HG02642 (cell line): ENCODE results near the gene CNTN5.

Experiments used
- ATAC-seq: cut with Tn5 transposase; IDR thresholded peaks from one replicate; pipeline ENCODE4 v1.9.1; 2021; ENCODE audit warnings: mild to moderate bottlenecking; ENCODE audit not compliant: unreplicated experiment, poor library complexity

CNTN5 gene

DNA sequence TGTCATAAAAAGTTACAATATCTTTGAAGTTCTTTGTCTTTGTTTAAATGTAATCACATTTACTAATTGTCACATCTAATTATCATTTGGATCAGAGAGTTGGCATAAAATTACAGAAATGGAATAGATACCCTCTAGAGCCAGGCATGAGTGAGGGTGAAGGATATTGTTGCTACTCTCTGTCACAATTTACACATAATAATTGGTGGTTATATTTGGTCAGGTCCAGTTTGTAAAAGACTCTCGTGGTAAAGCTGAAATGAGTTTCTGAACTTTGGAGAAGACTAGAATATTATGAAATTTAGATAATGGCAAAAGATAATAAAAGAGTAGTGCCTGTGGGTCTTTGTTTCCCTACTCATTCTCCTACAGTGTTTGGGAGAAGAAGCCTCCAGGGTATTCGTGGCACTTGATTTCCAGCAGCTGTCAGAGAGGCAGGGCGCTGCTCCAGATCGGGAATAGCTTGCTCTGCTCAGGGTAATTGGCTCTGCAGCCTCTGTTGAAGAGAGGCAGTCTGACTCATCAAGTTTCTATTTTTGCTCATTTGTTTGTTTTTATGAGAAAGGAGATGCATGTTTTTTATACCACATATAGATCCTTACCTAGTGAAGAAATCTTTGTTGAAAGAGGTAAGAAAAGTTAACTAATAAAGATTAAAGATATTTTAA is 349.9 kb downstream of the CNTN5 start:
- ATAC-seq = no peak

- no peak for ATAC-seq
These were observed 350.5 kb downstream of the CNTN5 start for GRCh38 chr11:99371257-99371656.

DNA sequence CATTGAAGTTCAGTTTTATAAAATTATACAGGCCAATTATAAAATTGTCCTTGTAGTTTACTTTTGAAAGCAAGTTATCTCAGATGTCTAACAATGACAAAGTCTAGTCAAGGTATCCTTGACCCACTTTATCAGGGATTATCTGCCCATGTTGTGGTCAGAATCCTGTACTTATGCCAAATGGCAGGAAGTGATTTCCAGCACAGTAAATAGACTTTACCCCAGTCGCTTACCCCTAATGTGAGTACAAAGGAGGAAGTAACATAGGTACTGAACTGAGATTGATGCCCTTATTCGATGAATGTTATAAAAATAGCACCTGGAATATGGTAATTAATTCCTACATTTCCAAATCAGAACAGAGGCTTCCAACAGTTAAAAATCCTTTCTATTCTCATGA is 355.7 kb downstream of the CNTN5 start:
- ATAC-seq = no peak

- ATAC-seq = no peak
These were observed 363.0 kb downstream of the CNTN5 start for GRCh38 chr11:99383648-99384245.

- ATAC-seq = no peak
These were observed 370.5 kb downstream of the CNTN5 start for GRCh38 chr11:99391245-99391644.

- no peak for ATAC-seq
These were observed 385.6 kb downstream of the CNTN5 start for GRCh38 chr11:99406345-99406744.

GRCh38 chr11:99410636-99411035 is 389.9 kb downstream of the CNTN5 start:
- ATAC-seq = no peak

DNA sequence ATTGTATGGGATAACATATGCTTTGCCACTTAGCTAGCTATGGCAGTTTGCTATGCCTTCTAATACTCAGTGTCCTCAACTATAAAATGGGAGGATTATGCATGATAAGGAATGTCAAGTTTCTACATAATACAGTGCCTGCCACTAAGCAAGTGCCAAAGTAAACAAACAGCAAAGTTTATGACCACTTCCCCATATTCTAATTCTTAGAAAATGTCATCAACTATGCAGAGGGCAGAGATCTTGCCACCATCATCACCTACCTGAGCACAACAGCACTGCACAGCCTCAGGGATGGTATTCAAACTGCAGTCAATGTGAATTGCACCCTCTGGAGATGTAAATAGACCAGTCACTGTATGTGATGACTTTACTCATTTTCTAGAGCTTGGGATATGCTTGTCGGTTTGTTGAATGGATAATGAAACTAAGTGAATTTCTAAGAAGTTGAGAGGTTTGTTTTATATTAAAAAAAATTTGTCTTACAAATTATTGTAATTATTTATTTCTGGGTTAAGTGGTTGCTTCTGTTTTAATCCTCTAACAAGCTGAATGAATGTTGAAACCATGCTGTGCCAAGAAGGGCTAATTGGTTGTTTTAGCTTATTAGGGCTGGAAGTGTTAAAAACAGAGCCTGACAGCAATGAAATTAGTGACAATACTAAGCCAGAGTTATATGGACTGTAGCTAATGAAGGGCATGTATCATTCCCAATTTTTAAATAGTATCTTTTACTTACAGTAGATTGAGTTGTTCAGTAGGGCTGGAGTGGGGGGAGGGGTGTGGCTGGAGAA is 398.4 kb downstream of the CNTN5 start:
- ATAC-seq = no peak

- ATAC-seq = no peak
These were observed 399.2 kb downstream of the CNTN5 start for GRCh38 chr11:99419991-99420390.

- no peak for ATAC-seq
These were observed 402.1 kb downstream of the CNTN5 start for GRCh38 chr11:99422581-99423427.

DNA sequence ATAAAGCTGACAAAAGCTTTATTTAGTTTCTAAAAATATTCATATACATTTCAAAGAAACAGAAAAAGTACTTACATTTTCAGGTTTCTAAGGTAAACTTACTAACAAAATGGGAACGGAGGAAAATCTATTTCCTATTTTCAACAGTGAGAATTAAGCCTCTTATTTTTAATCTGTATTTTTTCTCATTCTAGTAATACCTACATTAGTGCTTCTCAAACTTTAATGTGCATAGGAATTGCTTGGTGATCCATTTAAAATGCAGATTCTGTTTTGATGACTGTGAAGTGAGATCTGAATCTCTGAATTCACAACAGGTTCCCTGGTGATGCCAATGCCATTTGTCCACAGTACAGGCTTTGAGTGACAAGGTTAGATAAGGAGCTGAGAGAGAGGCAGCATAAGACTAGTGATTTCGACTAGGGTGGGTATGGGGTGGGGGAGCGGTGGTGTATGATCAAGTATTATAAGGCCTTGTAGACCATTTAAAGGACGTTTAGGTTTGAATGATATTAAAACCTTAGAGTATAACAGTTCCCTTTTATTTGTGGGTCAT is 402.8 kb downstream of the CNTN5 start:
- ATAC-seq = no peak

- ATAC-seq = no peak
These were observed 403.8 kb downstream of the CNTN5 start for GRCh38 chr11:99424313-99425084.

GRCh38 chr11:99425596-99425995 is 404.8 kb downstream of the CNTN5 start:
- ATAC-seq = no peak

GRCh38 chr11:99432677-99433076 is 411.9 kb downstream of the CNTN5 start:
- ATAC-seq = no peak

- ATAC-seq = no peak
These were observed 422.5 kb downstream of the CNTN5 start for GRCh38 chr11:99443276-99443675.

- ATAC-seq = no peak
These were observed 425.7 kb downstream of the CNTN5 start for GRCh38 chr11:99446400-99446799.

DNA sequence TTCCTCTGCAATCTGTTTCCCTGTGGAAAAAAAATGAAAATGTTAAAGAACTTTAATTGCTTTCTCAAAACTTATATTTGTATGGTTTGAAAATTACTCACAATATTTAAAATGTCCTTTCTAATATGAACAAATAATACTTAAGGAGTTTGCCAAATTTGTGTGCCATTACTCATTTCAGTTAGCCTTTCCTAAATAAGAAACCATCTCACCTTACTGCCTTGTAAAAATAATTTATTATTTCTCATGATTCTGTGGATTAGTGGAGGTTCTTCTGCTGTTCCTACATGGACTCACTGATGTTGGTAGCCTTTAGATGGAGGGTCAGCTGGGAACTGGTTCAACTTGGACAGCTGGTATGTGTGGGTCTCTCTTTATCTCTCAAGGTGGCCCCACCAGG is 428.6 kb downstream of the CNTN5 start:
- no peak for ATAC-seq

DNA sequence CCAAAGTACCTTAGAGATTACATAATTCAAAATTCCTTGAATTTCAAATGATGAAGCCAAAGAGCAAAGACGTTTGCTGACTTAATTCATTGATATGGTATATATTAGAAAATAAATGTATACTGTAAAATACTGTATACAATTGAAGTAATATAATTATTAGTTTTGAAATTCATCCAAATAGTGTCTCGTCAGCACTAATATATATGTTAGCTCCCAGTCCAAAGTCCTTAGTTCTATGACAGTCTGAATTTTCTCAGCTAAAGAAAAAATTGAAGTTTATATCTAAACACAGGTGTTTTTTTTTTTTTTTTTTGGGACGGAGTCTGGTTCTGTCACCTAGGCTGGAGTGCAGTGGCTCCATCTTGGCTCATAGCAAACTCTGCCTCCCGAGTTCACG is 431.3 kb downstream of the CNTN5 start:
- ATAC-seq = no peak

DNA sequence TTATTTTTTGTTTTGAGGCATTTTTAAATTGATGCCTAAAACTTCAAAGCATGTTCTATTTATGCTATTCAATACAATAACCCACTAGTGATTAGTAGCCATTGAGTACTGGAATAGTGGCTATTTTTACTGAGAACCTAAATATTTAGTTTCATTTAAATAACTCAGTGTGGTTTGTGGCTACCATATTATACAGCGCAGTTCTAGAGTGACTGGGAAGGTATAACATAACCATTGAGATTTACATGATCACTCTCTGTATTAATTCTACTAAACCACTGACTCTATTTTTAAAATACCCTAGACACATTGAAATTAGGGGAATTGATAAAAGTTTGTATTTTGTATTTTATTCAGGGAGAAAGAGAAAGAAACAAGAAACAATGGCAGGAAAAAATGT is 441.2 kb downstream of the CNTN5 start:
- no peak for ATAC-seq

- ATAC-seq = no peak
These were observed 444.2 kb downstream of the CNTN5 start for GRCh38 chr11:99464985-99465384.
